Measurements from ENCODE around the gene SELENOI. TPM values are rescaled to one million over a fixed set of nuclear protein-coding genes. Genes with fewer than 3 reads are reported as not detected.
"Not testable (repeated sequence)": the region's sequence is repeated elsewhere in the genome, so short reads cannot be mapped to it uniquely, and the experiment has no call there.

Gene SELENOI
- total and polyA plus RNA-seq, 4 donors: 20.1 to 69.1 (median 24.3) TPM

DNA sequence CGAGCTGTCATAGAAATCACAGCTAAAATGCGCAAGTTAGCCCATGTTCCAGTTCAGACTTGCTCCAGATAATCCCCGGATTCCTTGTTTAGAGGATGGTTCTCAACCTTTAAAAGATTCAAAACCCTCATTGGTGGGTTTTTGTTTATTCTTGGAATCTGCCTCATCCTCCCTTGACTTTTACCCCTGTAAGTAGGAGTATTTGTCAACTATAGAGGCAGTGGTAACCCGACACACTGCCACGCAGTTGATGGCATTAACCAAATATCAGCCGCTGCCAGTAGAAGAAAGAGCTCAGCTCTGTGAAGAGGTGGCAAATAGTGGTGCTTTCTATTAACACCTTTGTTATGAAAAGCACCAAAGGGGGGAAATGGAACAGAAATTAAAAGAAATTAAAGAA, 40.4 kb upstream of the SELENOI start:
- WGBS (ENCODE audit: insufficient coverage): no CpG with 5 or more reads among the region's 6 CpGs
- H3K36me3 ChIP-seq (ENCODE audit: control insufficient read depth, insufficient read depth, low read length): no peaks in the 10 kb centered on the region
- H3K4me3 ChIP-seq (ENCODE audit: low read depth, low read length): no peak overlapping the region

DNA sequence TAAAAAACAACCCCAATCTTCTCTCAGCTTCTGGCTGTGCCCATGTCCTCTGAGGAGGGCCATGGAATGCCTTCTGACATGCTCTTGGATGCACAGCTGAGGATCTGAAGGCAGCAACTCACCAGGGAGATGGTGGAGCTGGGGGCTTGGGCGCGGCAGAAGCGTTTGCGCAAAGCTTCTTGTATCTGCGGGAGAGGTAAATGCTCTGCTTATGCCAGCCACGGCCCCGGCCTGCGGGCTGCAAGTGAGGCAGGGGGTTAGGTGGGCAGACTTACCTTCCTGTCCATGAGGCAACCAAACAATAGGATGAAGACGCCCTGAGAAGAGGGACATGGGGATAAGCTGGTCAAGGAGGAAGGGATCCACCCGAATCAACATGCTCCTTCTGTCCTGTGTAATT, 36.0 kb upstream of the SELENOI start:
- H3K4me3 ChIP-seq (ENCODE audit: low read depth, low read length): no peak overlapping the region
- no peaks in the 10 kb centered on the region for H3K4me1 ChIP-seq (ENCODE audit: control insufficient read depth, insufficient read depth, low read length)
- H3K27me3 ChIP-seq (ENCODE audit: control insufficient read depth, insufficient read depth, low read length): no peaks in the 10 kb centered on the region
- DNase-seq (ENCODE audit: low read depth in 4 of 6, low spot score in 6 of 6): no peak
- 83% methylated on average over 8 of the region's 10 CpGs for WGBS (ENCODE audit: insufficient coverage)
- H3K27ac ChIP-seq (ENCODE audit: low read depth, low read length): no peak overlapping the region
- H3K9me3 ChIP-seq (ENCODE audit: control insufficient read depth, insufficient read depth, low read length): no peaks in the 10 kb centered on the region
- H3K36me3 ChIP-seq (ENCODE audit: control insufficient read depth, insufficient read depth, low read length): peaks cover 11% of the 10 kb centered on the region

More for the DNA sequence above, 40.4 kb upstream of the SELENOI start:
- no peaks in the 10 kb centered on the region for H3K9me3 ChIP-seq (ENCODE audit: control insufficient read depth, insufficient read depth, low read length)
- H3K27me3 ChIP-seq (ENCODE audit: control insufficient read depth, insufficient read depth, low read length): no peaks in the 10 kb centered on the region
- H3K4me1 ChIP-seq (ENCODE audit: control insufficient read depth, insufficient read depth, low read length): peaks cover 2% of the 10 kb centered on the region
- DNase-seq (ENCODE audit: low read depth in 4 of 6, low spot score in 6 of 6): no peak
- no peak overlapping the region for H3K27ac ChIP-seq (ENCODE audit: low read depth, low read length)

DNA sequence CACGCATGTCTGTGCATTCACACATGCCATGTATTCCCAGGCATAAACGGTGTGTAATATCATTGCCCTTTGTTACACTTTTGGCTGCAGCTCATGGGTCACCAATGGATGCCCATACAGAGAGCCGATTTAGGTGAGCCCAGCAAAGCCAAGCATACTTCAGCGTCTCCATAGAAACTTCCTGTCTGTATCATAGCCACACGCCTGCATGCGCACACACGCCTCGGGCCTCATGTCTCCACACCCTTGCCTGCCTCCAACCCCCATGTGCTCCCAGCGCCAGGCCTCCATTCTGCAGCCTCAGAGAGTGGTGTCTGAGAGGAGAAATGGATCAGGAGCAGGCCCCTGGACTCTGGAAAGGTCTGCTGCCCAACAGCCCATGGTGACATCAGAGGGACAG, 33.5 kb upstream of the SELENOI start:
- Histone ChIP-seq H3K9me3 (ENCODE audit: control insufficient read depth, insufficient read depth, low read length) (no peaks in the 10 kb centered on the region), H3K4me1 (ENCODE audit: control insufficient read depth, insufficient read depth, low read length) (no peaks in the 10 kb centered on the region), H3K27me3 (ENCODE audit: control insufficient read depth, insufficient read depth, low read length) (no peaks in the 10 kb centered on the region), H3K36me3 (ENCODE audit: control insufficient read depth, insufficient read depth, low read length) (peaks cover 11% of the 10 kb centered on the region), H3K27ac (ENCODE audit: low read depth, low read length) (no peak overlapping the region), H3K4me3 (ENCODE audit: low read depth, low read length) (no peak overlapping the region)
- WGBS (ENCODE audit: insufficient coverage): 64% methylated on average over 5 of the region's 9 CpGs
- DNase-seq (ENCODE audit: low read depth in 4 of 6, low spot score in 6 of 6): no peak

DNA sequence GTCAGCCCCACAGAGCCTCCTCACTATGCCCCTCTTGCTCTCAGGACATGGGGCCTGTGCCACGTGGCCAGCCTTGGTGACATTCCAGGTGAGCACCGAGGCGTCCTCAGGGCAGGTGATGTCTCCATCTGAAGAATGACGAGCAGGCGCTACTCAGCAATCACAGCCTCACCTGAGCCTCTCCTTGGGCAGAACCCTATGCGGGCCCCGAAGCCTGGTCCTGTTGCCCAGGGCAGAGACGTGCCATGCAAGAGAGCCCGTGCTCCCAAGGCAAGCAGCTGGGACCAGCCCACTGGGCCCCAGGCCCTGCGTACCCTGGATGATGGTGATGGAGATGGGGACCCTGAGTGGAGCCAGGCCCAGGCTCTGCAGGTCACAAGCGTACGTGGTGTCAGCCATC, 32.5 kb upstream of the SELENOI start:
- no peaks in the 10 kb centered on the region for H3K4me1 ChIP-seq (ENCODE audit: control insufficient read depth, insufficient read depth, low read length)
- H3K9me3 ChIP-seq (ENCODE audit: control insufficient read depth, insufficient read depth, low read length): no peaks in the 10 kb centered on the region
- H3K4me3 ChIP-seq (ENCODE audit: low read depth, low read length): no peak overlapping the region
- H3K36me3 ChIP-seq (ENCODE audit: control insufficient read depth, insufficient read depth, low read length): peaks cover 11% of the 10 kb centered on the region
- DNase-seq (ENCODE audit: low read depth in 4 of 6, low spot score in 6 of 6): no peak
- H3K27me3 ChIP-seq (ENCODE audit: control insufficient read depth, insufficient read depth, low read length): no peaks in the 10 kb centered on the region
- H3K27ac ChIP-seq (ENCODE audit: low read depth, low read length): no peak overlapping the region
- WGBS (ENCODE audit: insufficient coverage): 87% methylated on average over 12 of the region's 12 CpGs

DNA sequence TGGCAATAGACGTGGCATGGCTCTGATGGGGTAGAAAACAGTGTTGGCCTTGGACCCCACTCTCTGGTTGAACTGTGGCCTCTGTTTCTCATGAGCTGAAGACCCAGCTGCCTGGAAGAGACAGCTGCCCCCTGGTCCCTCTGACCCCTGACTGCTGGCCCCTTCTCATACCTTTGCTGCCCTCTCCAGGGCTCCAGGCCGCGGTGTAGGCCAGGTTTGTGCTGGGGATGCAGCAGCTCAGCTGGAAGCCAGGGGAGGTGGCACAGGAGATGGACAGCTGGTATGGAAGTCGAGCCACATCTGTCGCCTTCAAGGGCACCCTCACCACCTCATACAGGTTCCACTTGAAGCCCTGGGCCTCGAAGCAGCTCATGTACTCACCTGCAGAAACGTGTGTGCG, 31.7 kb upstream of the SELENOI start:
- Histone ChIP-seq H3K4me3 (ENCODE audit: low read depth, low read length) (no peak overlapping the region), H3K27ac (ENCODE audit: low read depth, low read length) (no peak overlapping the region), H3K36me3 (ENCODE audit: control insufficient read depth, insufficient read depth, low read length) (peaks cover 11% of the 10 kb centered on the region), H3K9me3 (ENCODE audit: control insufficient read depth, insufficient read depth, low read length) (no peaks in the 10 kb centered on the region), H3K27me3 (ENCODE audit: control insufficient read depth, insufficient read depth, low read length) (no peaks in the 10 kb centered on the region), H3K4me1 (ENCODE audit: control insufficient read depth, insufficient read depth, low read length) (no peaks in the 10 kb centered on the region)
- WGBS (ENCODE audit: insufficient coverage): 79% methylated on average over 6 of the region's 8 CpGs
- no peak for DNase-seq (ENCODE audit: low read depth in 4 of 6, low spot score in 6 of 6)

DNA sequence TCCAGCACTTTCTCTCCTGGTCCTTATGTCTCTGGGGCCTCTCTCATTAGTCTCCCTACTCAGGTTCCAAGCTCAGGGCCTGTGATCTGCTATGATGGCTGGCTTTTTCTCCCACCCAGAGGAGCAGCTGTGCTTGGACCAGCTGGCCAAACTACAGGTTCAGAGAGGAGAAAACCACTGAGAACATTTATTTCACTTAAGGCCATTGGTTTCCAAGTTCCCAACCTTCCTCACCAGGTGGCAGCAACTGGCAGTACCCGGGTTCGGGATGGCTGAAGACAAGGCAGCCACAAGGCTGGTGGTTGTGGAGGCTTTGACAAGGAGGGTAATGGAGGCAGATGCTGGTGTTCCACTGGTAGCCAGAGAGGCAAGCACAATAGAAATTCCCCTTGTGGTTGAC, 29.9 kb upstream of the SELENOI start:
- H3K4me3 ChIP-seq (ENCODE audit: low read depth, low read length): no peak overlapping the region
- H3K36me3 ChIP-seq (ENCODE audit: control insufficient read depth, insufficient read depth, low read length): peaks cover 7% of the 10 kb centered on the region
- peak in 1 of 6 donors; percentile 46 for DNase-seq (ENCODE audit: low read depth in 4 of 6, low spot score in 6 of 6)
- H3K9me3 ChIP-seq (ENCODE audit: control insufficient read depth, insufficient read depth, low read length): no peaks in the 10 kb centered on the region
- H3K4me1 ChIP-seq (ENCODE audit: control insufficient read depth, insufficient read depth, low read length): no peaks in the 10 kb centered on the region
- no CpG with 5 or more reads among the region's 2 CpGs for WGBS (ENCODE audit: insufficient coverage)
- no peak overlapping the region for H3K27ac ChIP-seq (ENCODE audit: low read depth, low read length)
- H3K27me3 ChIP-seq (ENCODE audit: control insufficient read depth, insufficient read depth, low read length): no peaks in the 10 kb centered on the region

DNA sequence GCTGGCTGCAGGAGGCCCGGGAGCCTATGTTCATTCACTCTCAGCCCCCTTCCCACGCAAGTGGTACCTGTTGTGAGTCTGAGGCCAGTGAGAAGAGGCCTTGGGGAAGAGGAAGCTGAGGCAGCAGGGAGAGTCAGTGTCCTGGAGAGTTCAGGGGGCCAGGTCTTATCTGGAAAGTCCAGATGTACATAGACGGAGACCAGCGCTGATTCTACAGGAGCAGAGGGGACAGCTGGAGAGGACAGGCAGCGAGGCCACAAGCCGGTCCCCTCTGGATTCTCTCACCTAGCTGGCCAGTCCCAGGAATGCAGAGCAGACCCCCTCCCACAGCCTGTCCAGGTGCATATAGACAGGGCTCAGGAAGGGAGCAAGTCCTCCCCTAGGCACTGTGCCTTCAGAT, 29.1 kb upstream of the SELENOI start:
- Histone ChIP-seq H3K9me3 (ENCODE audit: control insufficient read depth, insufficient read depth, low read length) (no peaks in the 10 kb centered on the region), H3K27ac (ENCODE audit: low read depth, low read length) (no peak overlapping the region), H3K4me1 (ENCODE audit: control insufficient read depth, insufficient read depth, low read length) (no peaks in the 10 kb centered on the region), H3K36me3 (ENCODE audit: control insufficient read depth, insufficient read depth, low read length) (peaks cover under 1% of the 10 kb centered on the region), H3K4me3 (ENCODE audit: low read depth, low read length) (no peak overlapping the region), H3K27me3 (ENCODE audit: control insufficient read depth, insufficient read depth, low read length) (no peaks in the 10 kb centered on the region)
- WGBS (ENCODE audit: insufficient coverage): 86% methylated on average over 5 of the region's 6 CpGs
- no peak for DNase-seq (ENCODE audit: low read depth in 4 of 6, low spot score in 6 of 6)

DNA sequence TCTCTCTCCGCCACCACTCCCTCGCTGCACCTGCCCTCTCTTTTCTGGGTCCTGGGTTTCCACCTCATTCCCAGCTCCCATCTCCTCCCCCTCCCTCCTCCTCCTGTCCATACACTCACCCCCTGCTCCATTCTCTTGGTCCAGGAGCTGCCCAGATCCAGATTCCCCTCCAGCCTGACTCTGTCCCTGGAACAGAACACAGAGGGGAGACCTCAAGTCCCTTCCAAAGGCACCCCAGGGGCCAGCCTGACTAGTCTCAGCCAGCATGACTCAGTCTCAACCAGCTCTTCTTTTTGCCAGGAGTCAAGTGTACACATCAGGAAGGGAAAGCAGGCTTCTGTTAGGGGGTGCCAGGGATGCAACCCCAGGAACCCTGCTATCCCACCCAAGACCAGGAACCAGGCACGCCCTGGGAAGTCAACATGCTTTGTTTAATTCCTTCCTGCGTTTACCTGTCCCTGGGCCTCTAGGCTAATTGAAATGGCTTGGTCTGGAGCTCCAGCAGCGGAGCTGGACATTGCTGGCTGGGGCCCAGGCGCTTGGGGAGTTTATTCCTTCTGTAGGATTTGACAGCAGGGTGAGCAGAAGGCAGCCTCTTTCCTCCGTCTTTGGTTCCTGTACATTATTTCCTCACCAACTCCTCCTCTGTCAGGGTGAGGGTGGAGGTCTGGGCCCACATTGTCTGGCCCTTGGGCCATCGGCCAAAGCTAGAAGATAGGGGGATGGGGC, 28.4 kb upstream of the SELENOI start:
- no peaks in the 10 kb centered on the region for H3K27me3 ChIP-seq (ENCODE audit: control insufficient read depth, insufficient read depth, low read length)
- WGBS (ENCODE audit: insufficient coverage): 76% methylated on average over 6 of the region's 8 CpGs
- H3K4me1 ChIP-seq (ENCODE audit: control insufficient read depth, insufficient read depth, low read length): no peaks in the 10 kb centered on the region
- H3K9me3 ChIP-seq (ENCODE audit: control insufficient read depth, insufficient read depth, low read length): no peaks in the 10 kb centered on the region
- no peak for DNase-seq (ENCODE audit: low read depth in 4 of 6, low spot score in 6 of 6)
- H3K27ac ChIP-seq (ENCODE audit: low read depth, low read length): no peak overlapping the region
- no peak overlapping the region for H3K4me3 ChIP-seq (ENCODE audit: low read depth, low read length)
- H3K36me3 ChIP-seq (ENCODE audit: control insufficient read depth, insufficient read depth, low read length): no peaks in the 10 kb centered on the region

DNA sequence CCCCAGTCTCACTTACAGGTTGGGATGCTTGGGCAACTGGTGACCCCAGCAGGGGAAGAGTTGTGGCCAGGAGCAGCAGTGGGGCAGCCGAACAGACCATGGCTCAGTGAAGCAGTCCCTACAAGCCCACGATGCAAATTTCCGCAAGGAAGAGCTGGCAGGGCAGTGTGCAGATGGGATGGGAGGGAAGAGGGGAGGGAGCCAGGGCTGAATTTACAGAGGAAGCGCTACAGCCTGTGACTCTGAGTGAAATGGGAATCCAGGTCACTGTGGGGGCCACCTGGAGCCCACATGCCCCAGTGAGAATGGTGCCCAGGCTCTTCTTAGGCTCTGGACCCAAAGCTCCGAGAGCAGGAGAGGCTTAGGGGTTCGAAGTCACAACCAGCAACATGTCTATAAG, 27.0 kb upstream of the SELENOI start:
- Histone ChIP-seq H3K36me3 (ENCODE audit: control insufficient read depth, insufficient read depth, low read length) (no peaks in the 10 kb centered on the region), H3K27ac (ENCODE audit: low read depth, low read length) (no peak overlapping the region), H3K4me1 (ENCODE audit: control insufficient read depth, insufficient read depth, low read length) (no peaks in the 10 kb centered on the region), H3K4me3 (ENCODE audit: low read depth, low read length) (no peak overlapping the region), H3K9me3 (ENCODE audit: control insufficient read depth, insufficient read depth, low read length) (no peaks in the 10 kb centered on the region), H3K27me3 (ENCODE audit: control insufficient read depth, insufficient read depth, low read length) (no peaks in the 10 kb centered on the region)
- 57% methylated on average over 6 of the region's 6 CpGs for WGBS (ENCODE audit: insufficient coverage)
- DNase-seq (ENCODE audit: low read depth in 4 of 6, low spot score in 6 of 6): no peak

DNA sequence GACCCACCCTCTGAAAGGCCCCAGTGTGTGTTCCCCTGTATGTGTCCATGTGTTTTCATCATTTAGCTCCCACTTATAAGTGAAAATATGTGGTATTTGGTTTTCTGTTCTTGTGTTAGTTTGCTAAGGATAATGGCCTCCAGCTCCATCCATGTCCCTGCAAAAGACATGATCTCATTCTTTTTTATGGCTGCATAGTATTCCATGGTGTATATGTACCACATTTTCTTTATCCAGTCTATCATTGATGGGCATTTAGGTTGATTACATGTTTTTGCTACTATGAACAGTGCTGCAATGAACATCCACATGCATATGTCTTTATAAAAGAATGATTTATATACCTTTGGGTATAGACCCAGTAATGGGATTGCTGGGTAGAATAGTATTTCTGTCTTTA, 21.5 kb upstream of the SELENOI start:
- not testable (repeated sequence) for H3K27me3 ChIP-seq (ENCODE audit: control insufficient read depth, insufficient read depth, low read length); H3K4me1 ChIP-seq (ENCODE audit: control insufficient read depth, insufficient read depth, low read length); H3K27ac ChIP-seq (ENCODE audit: low read depth, low read length); H3K9me3 ChIP-seq (ENCODE audit: control insufficient read depth, insufficient read depth, low read length); DNase-seq (ENCODE audit: low read depth in 4 of 6, low spot score in 6 of 6); H3K36me3 ChIP-seq (ENCODE audit: control insufficient read depth, insufficient read depth, low read length); H3K4me3 ChIP-seq (ENCODE audit: low read depth, low read length)
